ENCODE measurements around the gene NTM. TPM values are rescaled to one million over a fixed set of nuclear protein-coding genes. Genes with fewer than 3 reads are reported as not detected.

The NTM gene
- total and polyA plus RNA-seq, 7 donors = 0.07 to 1.1 (median 0.22) TPM; not detected in 2

- no peak overlapping the region for H3K4me3 ChIP-seq
- no peaks in the 10 kb centered on the region for H3K9me3 ChIP-seq
- ATAC-seq = no peak
- no peak for TF ChIP-seq CTCF (IDR thresholded peaks at IDR 0.05)
- WGBS, 3 donors = 68 to 77% (median 68%) methylated on average over 10 of the region's 10 CpGs
- peaks cover 0 to 18% (median 5%) of the 10 kb centered on the region in 3 donors for H3K27me3 ChIP-seq (ENCODE audit: insufficient read depth in 3 of 3, low read length in 2 of 3)
- no peak overlapping the region for H3K27ac ChIP-seq
- no peaks in the 10 kb centered on the region for H3K4me1 ChIP-seq
- intact Hi-C loops (cut with DNase I) = no loop called here
- no peak for DNase-seq
- no peaks in the 10 kb centered on the region for H3K36me3 ChIP-seq (ENCODE audit: insufficient read depth in 1 of 2, low read depth in 1 of 2)
Observed at GRCh38 chr11:131695889-131696429, 325.5 kb downstream of the NTM start.

- H3K27me3 ChIP-seq (ENCODE audit: insufficient read depth in 3 of 3, low read length in 2 of 3) = peaks cover 0 to 11% (median 5%) of the 10 kb centered on the region in 3 donors
- H3K4me3 ChIP-seq = no peak overlapping the region
Observed at GRCh38 chr11:131696690-131697089, 326.3 kb downstream of the NTM start.

GRCh38 chr11:131703311-131703710 lies 332.9 kb downstream of the NTM start:
- H3K9me3 ChIP-seq = peaks cover 21% of the 10 kb centered on the region
- WGBS, 3 donors = 83 to 95% (median 93%) methylated on average over 1 of the region's 1 CpG
- no peaks in the 10 kb centered on the region for H3K36me3 ChIP-seq (ENCODE audit: insufficient read depth in 1 of 2, low read depth in 1 of 2)

More at GRCh38 chr11:131696690-131697089, 326.3 kb downstream of the NTM start:
- ATAC-seq (no peak), DNase-seq (no peak)
- H3K36me3 ChIP-seq (ENCODE audit: insufficient read depth in 1 of 2, low read depth in 1 of 2) = no peaks in the 10 kb centered on the region
- no peaks in the 10 kb centered on the region for H3K9me3 ChIP-seq
- no peak overlapping the region for H3K27ac ChIP-seq
- intact Hi-C loops (cut with DNase I) = no loop called here
- no peaks in the 10 kb centered on the region for H3K4me1 ChIP-seq
- no peak for TF ChIP-seq CTCF (IDR thresholded peaks at IDR 0.05)
- 80 to 82% (median 81%) methylated on average over 8 of the region's 8 CpGs for whole genome bisulfite sequencing, 3 donors

GRCh38 chr11:131704682-131705081 lies 334.3 kb downstream of the NTM start:
- no peak for ATAC-seq
- Histone ChIP-seq H3K4me1 (no peaks in the 10 kb centered on the region), H3K36me3 (ENCODE audit: insufficient read depth in 1 of 2, low read depth in 1 of 2) (no peaks in the 10 kb centered on the region), H3K27me3 (ENCODE audit: insufficient read depth in 3 of 3, low read length in 2 of 3) (peaks cover 0 to 5% (median 3%) of the 10 kb centered on the region in 3 donors), H3K4me3 (no peak overlapping the region), H3K27ac (no peak overlapping the region), H3K9me3 (peaks cover 21% of the 10 kb centered on the region)
- WGBS, 3 donors = 96 to 99% (median 97%) methylated on average over 2 of the region's 2 CpGs
- intact Hi-C loops (cut with DNase I) = no loop called here
- TF ChIP-seq CTCF (IDR thresholded peaks at IDR 0.05) = no peak
- no peak for DNase-seq

More at GRCh38 chr11:131703311-131703710, 332.9 kb downstream of the NTM start:
- Histone ChIP-seq H3K27ac (no peak overlapping the region), H3K4me3 (no peak overlapping the region), H3K4me1 (no peaks in the 10 kb centered on the region), H3K27me3 (ENCODE audit: insufficient read depth in 3 of 3, low read length in 2 of 3) (peaks cover 0 to 5% (median 0%) of the 10 kb centered on the region in 3 donors)
- intact Hi-C loops (cut with DNase I) = no loop called here
- TF ChIP-seq CTCF (IDR thresholded peaks at IDR 0.05) = no peak
- ATAC-seq (no peak), DNase-seq (no peak)

- intact Hi-C loops (cut with DNase I) = no loop called here
- peaks cover 0 to 3% (median 0%) of the 10 kb centered on the region in 3 donors for H3K27me3 ChIP-seq (ENCODE audit: insufficient read depth in 3 of 3, low read length in 2 of 3)
- no peak for TF ChIP-seq CTCF (IDR thresholded peaks at IDR 0.05)
- ATAC-seq = no peak
- no peak for DNase-seq
- H3K9me3 ChIP-seq = peaks cover 5% of the 10 kb centered on the region
- 84 to 90% (median 85%) methylated on average over 2 of the region's 2 CpGs for WGBS, 3 donors
- H3K4me3 ChIP-seq = no peak overlapping the region
- no peaks in the 10 kb centered on the region for H3K36me3 ChIP-seq (ENCODE audit: insufficient read depth in 1 of 2, low read depth in 1 of 2)
- H3K27ac ChIP-seq = no peak overlapping the region
- no peaks in the 10 kb centered on the region for H3K4me1 ChIP-seq
Observed at GRCh38 chr11:131710511-131710910, 340.1 kb downstream of the NTM start.

Measured in psoas muscle (tissue), 8 donors.